ENCODE data around the gene PSAPL1.

The PSAPL1 gene

GRCh38 chr4:7393601-7394575, 40.8 kb downstream of the PSAPL1 start:
- no peak for DNase-seq

GRCh38 chr4:7392438-7393421, 42.0 kb downstream of the PSAPL1 start:
- DNase-seq, result no peak

- no peak for DNase-seq
These were observed 42.9 kb downstream of the PSAPL1 start for GRCh38 chr4:7391637-7392437.

GRCh38 chr4:7390906-7391636, 43.7 kb downstream of the PSAPL1 start:
- DNase-seq, result no peak

- DNase-seq, result no peak
These were observed 44.4 kb downstream of the PSAPL1 start for GRCh38 chr4:7390336-7390735.

- no peak for DNase-seq
These were observed 45.0 kb downstream of the PSAPL1 start for GRCh38 chr4:7389719-7390118.

GRCh38 chr4:7389101-7389701, 45.5 kb downstream of the PSAPL1 start:
- no peak for DNase-seq

- no peak for DNase-seq
These were observed 46.1 kb downstream of the PSAPL1 start for GRCh38 chr4:7388627-7389026.

GRCh38 chr4:7387925-7388324, 46.8 kb downstream of the PSAPL1 start:
- no peak for DNase-seq

- no peak for DNase-seq
These were observed 49.5 kb downstream of the PSAPL1 start for GRCh38 chr4:7384929-7385890.

GRCh38 chr4:7384003-7384928, 50.5 kb downstream of the PSAPL1 start:
- DNase-seq, result no peak

- DNase-seq, result no peak
These were observed 51.5 kb downstream of the PSAPL1 start for GRCh38 chr4:7383266-7383665.

GRCh38 chr4:7382634-7383014, 52.1 kb downstream of the PSAPL1 start:
- no peak for DNase-seq

GRCh38 chr4:7381890-7382633, 52.7 kb downstream of the PSAPL1 start:
- DNase-seq, result no peak

- no peak for DNase-seq
These were observed 53.4 kb downstream of the PSAPL1 start for GRCh38 chr4:7381221-7381889.
